GM18502 (cell line): ENCODE data around the gene CDH23.

Source experiments
- ATAC-seq: cut with Tn5 transposase; IDR thresholded peaks from one replicate; pipeline ENCODE4 v1.9.1; 2021; ENCODE audit warnings: mild to moderate bottlenecking; ENCODE audit not compliant: unreplicated experiment, poor library complexity

The CDH23 gene

GRCh38 chr10:71661060-71661622 is 264.4 kb downstream of the CDH23 start:
- ATAC-seq: no peak

DNA sequence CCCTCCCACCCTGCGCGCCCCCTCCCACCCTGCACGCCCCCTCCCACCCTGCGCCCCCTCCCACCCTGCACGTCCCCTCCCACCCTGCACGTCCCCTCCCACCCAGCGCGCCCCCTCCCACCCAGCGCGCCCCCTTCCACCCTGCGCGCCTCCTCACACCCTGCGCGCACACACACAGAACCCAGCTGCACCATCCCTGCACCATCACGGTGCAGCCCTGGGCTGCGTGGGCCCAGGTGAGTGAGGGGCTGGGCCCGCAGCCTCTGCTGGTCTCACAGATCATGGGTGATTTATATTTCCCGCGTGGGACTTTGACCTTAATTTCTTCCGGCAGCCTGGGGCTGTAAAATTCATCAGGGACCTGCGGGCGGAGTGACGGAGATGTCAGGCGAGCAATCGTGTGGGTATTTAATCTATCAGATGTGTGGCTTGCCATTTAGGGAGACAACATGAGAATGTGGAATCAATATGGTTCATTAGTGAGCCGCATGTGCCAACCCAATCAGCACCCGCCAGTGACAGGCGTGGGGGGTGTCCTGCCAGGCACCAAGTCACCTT is 265.1 kb downstream of the CDH23 start:
- ATAC-seq: no peak

DNA sequence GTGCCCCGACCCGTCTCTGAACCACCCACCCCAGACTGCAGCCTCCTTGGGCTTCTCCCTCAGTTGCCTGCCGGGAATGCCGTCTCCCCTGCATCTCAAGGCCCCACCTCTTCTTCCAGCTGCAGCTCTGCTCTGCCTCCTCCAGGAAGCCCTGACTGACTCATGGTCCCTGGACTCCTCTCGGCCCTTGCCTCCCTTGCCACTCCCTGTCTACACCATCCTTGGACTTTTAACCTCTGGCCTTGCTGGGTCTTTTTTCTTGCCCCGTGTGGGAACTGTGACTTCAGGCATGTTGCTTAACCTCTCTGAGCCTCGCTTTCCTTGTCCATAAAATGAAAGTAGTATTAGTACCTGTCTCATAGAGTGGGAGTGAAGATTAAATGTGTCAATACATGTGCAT is 266.6 kb downstream of the CDH23 start:
- no peak for ATAC-seq

GRCh38 chr10:71664585-71664984 is 267.9 kb downstream of the CDH23 start:
- no peak for ATAC-seq

DNA sequence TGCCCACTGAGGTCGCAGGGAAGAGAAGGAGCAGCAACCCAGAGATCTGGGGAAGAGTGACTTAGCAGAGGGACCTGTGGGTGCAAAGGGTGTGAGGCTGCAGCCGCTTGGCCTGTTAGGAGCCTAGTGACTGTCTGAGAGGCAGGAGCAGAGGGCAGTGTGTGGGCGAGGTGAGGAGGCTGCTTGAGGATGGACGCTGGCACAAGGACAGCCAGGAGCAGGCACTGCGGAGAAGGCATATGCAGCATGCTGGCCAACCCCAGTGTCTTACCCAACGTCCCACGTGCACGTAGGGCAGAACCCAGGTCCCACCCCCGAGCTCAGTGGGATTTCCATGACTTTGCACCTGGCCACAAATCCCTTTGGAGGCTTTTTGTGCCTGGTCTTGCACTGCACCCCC is 268.7 kb downstream of the CDH23 start:
- no peak for ATAC-seq

- no peak for ATAC-seq
Observed at GRCh38 chr10:71666639-71667386, 270.1 kb downstream of the CDH23 start.

- ATAC-seq: no peak
Observed at GRCh38 chr10:71667387-71667752, 270.6 kb downstream of the CDH23 start.

DNA sequence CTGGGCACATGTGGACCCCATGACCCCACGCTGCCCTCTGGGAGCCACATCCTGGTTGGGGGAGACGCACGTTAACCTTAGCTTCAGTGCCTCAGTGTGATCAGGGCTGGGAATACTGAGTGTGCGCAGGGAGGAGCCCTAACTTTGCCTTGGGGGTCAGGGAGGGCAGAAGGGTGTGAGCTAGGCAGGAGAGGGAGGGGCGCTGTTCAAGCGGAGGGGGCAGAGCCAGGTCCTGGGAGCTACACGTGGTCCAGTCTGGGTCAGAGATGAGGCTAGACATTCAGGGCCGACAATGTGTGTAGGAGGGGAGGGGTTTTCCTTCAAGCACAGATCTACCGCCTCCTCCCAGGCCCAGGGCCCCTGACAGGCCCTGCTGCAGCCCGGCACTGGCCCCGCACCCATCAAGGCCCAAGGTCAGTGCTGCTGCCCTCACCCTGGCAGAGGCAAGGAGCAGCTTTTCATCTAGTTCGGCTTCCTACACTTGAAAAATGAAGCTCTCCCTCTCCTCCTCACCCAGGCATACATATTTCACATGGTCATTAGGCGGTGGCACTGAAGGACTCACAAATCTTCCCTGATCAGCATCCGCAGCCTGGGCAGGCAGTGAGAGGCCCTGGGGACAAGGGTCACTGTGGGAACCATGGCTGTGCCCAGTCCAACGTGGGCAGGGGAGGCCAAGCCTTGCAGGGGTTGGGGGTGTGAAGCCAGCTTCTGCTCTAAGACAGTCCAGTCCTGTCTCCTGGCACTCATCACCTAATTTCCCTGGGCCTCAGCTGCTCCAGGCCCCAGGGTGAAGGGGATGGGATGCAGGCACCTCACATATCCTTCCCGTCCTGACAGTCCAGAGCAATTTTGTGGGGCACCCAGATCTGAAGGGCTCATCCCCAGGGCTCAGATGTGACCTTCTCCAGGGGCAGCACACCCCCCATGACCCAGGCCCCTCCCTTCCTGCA is 275.6 kb downstream of the CDH23 start:
- ATAC-seq: no peak

DNA sequence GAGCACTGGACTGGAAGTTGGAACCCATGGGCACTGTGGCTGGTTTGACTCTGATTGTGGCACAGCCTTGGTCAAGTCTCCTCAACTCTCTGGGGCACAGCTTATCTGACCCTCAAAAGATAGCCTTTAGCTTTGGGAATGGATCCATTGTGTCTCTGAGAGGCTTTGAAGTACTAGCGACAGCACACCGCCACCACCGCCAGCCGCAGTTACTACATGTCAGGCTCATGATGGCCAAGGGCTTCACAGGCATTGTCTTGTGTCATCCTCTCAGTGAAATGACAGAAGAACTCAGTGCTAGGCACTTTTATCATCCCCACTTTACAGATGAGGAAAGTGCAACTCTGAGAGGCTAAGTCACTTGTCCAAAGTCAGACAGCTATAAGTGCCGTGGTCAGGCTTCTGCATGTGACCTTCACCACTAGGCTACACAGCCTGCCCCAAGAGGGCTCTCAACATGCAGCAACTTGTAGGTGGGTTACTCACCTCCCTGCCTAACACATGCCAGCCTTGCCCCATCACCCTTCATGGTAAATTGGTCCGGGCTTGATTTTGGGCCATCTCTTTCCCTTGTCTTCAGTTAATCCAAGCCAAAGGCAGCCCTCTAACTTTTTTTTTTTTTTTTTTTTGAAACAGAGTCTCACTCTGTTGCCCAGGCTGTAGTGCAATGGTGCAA is 278.7 kb downstream of the CDH23 start:
- no peak for ATAC-seq

DNA sequence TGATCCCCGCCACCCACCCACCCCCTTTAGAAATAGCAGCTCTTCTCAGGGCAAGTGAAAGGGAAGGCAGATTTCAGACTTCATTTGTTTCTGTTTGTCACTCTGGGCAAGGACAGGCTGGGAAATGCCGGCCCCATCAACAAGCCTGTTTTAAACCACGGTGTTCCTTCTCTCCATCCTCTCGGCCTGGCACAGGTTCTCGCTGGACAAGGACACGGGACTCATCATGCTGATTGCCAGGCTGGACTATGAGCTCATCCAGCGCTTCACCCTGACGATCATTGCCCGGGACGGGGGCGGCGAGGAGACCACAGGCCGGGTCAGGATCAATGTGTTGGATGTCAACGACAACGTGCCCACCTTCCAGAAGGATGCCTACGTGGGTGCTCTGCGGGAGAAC is 280.5 kb downstream of the CDH23 start:
- ATAC-seq: no peak

DNA sequence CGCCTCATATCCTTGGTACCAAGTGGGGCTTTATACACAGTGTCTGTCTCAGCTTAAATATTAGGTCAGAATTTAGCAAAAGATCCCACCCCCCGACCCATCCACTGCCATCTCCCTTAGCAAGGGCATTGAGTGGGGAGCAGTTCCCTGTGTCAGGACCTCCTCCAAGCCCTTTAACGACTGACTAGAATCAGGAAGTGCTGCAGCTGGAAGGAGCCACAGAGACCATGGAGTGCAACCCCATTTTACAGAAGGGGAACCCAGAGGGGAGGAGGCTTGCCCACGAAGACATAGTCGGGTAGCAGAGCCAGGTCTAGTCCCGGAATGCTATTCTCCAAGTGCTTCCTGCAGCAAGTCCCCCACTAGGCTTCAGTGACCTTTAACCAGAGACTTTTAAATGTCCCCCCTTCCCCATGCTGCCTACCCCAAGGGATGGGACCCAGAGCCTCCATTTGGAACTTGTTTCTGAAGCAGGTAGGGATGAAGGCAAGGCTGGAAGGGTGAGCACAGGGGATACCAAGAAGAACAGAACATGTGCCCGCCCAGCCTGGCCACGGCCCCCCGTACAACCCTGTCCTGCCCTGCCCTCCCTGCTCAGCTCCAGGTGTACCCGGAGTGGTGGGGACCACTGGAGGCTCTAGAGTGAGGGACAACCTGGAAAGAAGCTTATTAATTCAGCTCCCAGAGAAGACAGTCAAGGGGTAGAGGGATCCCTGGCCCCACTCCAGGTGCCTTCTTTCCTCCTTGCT is 281.5 kb downstream of the CDH23 start:
- ATAC-seq: no peak

DNA sequence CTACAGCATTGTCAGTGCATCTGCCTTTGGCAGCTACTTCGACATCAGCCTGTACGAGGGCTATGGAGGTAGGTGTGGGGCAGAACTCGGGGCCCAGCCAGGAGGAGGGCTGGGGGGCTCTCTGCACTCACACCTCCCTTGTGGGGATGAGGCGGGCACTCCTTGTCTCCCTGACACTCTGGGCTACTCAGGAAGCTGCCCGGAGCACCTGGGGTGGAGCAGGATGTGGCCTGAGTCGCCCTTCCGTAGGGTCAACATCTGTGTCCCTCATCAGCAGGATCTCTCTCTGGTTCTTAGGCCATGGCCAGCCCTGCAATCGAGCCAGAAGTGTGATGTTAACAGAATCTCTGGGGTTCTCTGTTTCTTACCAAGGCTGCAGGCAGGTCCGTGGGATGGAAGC is 282.7 kb downstream of the CDH23 start:
- no peak for ATAC-seq

GRCh38 chr10:71681977-71682376 is 285.3 kb downstream of the CDH23 start:
- no peak for ATAC-seq

GRCh38 chr10:71683301-71683700 is 286.6 kb downstream of the CDH23 start:
- no peak for ATAC-seq

GRCh38 chr10:71684356-71685173 is 287.8 kb downstream of the CDH23 start:
- no peak for ATAC-seq

- no peak for ATAC-seq
Observed at GRCh38 chr10:71685554-71686232, 289.0 kb downstream of the CDH23 start.

- ATAC-seq: no peak
Observed at GRCh38 chr10:71687077-71687476, 290.4 kb downstream of the CDH23 start.

DNA sequence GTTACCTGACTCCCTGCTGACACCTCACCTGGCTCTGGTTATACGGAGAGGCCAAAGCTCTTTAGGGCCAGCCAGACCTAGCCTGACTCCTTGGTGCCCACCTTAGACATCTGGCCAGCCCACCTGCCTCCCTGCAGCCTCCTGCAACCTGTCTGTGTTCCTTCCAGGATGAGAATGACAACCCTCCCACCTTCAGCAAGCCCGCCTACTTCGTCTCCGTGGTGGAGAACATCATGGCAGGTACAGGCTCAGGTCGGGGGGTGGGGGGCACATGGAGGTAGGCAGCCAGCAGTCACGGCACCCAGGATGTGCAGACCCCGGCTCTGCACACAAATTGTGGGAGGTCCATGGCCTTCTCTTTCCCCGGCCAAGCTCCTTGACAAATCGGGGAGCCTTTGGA is 290.8 kb downstream of the CDH23 start:
- no peak for ATAC-seq
